ENCODE measurements around the gene ABT1. TPM values are rescaled to one million over a fixed set of nuclear protein-coding genes. Genes with fewer than 3 reads are reported as not detected.

Gene ABT1
- total and polyA plus RNA-seq, 2 donors (not counting 1 experiment from before 2014, with no cell fraction given) = 17.6 to 29.8 TPM

DNA sequence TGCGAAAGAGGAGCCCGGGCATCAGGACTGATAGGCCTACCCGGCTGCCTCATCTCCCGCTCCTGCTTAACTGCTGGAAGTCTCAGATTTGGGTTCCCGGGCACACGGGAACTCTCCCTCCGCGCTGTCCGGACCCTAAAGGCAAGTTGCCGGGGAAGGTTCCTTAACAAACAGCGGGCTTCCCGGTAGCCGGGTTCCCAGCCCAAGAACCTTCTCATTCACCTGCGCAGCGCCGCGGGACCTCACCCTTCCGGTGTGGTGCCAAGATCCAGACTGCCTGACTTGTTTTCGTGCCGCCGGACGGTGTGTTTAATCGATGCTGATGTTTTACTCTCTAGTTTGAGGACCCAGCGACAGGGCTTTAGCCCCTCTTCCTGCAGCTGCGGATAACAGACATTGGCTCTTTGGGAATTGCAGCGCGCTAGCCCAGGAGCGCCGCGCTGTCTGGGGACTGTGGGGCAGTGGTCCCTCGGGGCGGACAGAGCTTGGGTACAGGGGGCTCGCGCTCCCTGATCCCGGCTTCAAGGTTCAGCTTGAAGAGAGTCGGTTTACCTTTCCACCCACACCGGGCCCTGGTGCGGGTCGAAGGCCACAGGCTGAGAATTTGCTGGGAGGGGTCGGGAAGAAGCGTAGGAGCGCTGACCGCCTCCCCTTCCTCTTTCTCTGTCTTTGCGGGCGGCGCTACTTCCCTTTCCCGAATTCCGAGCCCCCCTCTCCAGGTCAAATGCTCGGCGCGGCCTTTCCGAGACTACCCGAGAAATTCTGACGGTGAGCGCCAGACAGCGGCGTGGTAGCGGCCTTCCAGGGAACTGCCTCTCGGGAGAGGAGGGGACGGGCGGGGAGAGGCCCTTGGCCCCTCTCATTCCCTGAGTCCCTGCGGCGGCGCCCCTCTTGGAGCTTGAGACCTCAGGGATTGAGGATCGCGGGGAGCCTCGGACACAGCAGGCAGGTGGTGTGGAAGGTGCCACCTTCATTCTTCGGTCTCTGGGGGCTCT is 17.2 kb downstream of the ABT1 start:
- TF ChIP-seq, protein P1, sequence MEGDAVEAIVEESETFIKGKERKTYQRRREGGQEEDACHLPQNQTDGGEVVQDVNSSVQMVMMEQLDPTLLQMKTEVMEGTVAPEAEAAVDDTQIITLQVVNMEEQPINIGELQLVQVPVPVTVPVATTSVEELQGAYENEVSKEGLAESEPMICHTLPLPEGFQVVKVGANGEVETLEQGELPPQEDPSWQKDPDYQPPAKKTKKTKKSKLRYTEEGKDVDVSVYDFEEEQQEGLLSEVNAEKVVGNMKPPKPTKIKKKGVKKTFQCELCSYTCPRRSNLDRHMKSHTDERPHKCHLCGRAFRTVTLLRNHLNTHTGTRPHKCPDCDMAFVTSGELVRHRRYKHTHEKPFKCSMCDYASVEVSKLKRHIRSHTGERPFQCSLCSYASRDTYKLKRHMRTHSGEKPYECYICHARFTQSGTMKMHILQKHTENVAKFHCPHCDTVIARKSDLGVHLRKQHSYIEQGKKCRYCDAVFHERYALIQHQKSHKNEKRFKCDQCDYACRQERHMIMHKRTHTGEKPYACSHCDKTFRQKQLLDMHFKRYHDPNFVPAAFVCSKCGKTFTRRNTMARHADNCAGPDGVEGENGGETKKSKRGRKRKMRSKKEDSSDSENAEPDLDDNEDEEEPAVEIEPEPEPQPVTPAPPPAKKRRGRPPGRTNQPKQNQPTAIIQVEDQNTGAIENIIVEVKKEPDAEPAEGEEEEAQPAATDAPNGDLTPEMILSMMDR (IDR thresholded peaks at IDR 0.05) = no peak
- no peak for TF ChIP-seq EZH2 (IDR thresholded peaks at IDR 0.05; ENCODE audit: borderline replicate concordance, insufficient read depth, low read depth, low read length, poor library complexity, severe bottlenecking)
- H3K4me1 ChIP-seq (ENCODE audit: control insufficient read depth in 2 of 2, insufficient read depth in 2 of 2, low read length in 2 of 2) = peaks cover 17 to 18% of the 10 kb centered on the region in 2 donors
- no peaks in the 10 kb centered on the region for H3K79me2 ChIP-seq (ENCODE audit: control insufficient read depth, insufficient read depth, low read length)
- H3K9me3 ChIP-seq (ENCODE audit: control extremely low read depth in 1 of 3, control insufficient read depth in 2 of 3, insufficient read depth in 1 of 3, low read length in 2 of 3) = peaks cover 4 to 23% (median 4%) of the 10 kb centered on the region in 3 donors
- H3K4me1 Mint-ChIP-seq = peaks cover 15% of the 10 kb centered on the region
- no peak overlapping the region for H3K27ac ChIP-seq (ENCODE audit: low read length in 2 of 2)
- no peaks in the 10 kb centered on the region for H3K9me3 Mint-ChIP-seq (ENCODE audit: insufficient read depth)
- peak overlapping the region in 4 of 5 experiments; percentile 22 to 49 (median 45) for H3K4me3 ChIP-seq (ENCODE audit: control extremely low read depth in 1 of 5, extremely low read depth in 1 of 5, insufficient read depth in 1 of 5, low read depth in 2 of 5, low read length in 4 of 5)
- DNase-seq (peak; percentile 37), ATAC-seq (ENCODE audit: low read depth) (no peak)
- intact Hi-C loops (cut with micrococcal nuclease) = no loop called here
- no peaks in the 10 kb centered on the region for H3K36me3 ChIP-seq (replicated peaks in 1 of 2; ENCODE audit: control extremely low read depth in 1 of 2, control insufficient read depth in 1 of 2, extremely low read depth in 1 of 2, insufficient read depth in 2 of 2, low read length in 1 of 2)
- H4K20me1 ChIP-seq (ENCODE audit: control insufficient read depth, insufficient read depth, low read length, poor library complexity, severe bottlenecking) = peaks cover 7% of the 10 kb centered on the region
- ChIA-PET POLR2A (no interaction called here), CTCF (interaction anchor here (1.2 kb wide), 1 partner anchor 905 kb away, joined by 3 read pairs; no protein-coding TSS in a partner anchor)
- H3K9ac ChIP-seq (ENCODE audit: low read length) = peak overlapping the region; percentile 53
- peak overlapping the region; percentile 68 for H2AFZ ChIP-seq (ENCODE audit: insufficient read depth, low read depth, low read length, poor library complexity, severe bottlenecking)
- H3K4me3 Mint-ChIP-seq = peak overlapping the region; percentile 80
- H3K27ac Mint-ChIP-seq = no peak overlapping the region
- H3K27me3 ChIP-seq (replicated peaks in 1 of 4; ENCODE audit: control extremely low read depth in 1 of 4, control insufficient read depth in 3 of 4, insufficient read depth in 4 of 4, low read length in 3 of 4) = peaks cover 0 to 39% (median 21%) of the 10 kb centered on the region in 4 experiments
- WGBS (ENCODE audit: insufficient coverage) = 5% methylated on average over 63 of the region's 68 CpGs
- H3K4me2 ChIP-seq (replicated peaks; ENCODE audit: low read depth, low read length, poor library complexity, severe bottlenecking) = peak overlapping the region; percentile 84
- H3K27me3 Mint-ChIP-seq = peaks cover 40% of the 10 kb centered on the region

Measured in B cell (primary cell).